ENCODE results near the gene ATXN1.

The ATXN1 gene

GRCh38 chr6:16256781-16257180 is 504.5 kb downstream of the ATXN1 start:
- TF ChIP-seq, protein P1, sequence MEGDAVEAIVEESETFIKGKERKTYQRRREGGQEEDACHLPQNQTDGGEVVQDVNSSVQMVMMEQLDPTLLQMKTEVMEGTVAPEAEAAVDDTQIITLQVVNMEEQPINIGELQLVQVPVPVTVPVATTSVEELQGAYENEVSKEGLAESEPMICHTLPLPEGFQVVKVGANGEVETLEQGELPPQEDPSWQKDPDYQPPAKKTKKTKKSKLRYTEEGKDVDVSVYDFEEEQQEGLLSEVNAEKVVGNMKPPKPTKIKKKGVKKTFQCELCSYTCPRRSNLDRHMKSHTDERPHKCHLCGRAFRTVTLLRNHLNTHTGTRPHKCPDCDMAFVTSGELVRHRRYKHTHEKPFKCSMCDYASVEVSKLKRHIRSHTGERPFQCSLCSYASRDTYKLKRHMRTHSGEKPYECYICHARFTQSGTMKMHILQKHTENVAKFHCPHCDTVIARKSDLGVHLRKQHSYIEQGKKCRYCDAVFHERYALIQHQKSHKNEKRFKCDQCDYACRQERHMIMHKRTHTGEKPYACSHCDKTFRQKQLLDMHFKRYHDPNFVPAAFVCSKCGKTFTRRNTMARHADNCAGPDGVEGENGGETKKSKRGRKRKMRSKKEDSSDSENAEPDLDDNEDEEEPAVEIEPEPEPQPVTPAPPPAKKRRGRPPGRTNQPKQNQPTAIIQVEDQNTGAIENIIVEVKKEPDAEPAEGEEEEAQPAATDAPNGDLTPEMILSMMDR (IDR thresholded peaks at IDR 0.05; ENCODE audit: extremely low read depth, missing control alignments): no peak
- DNase-seq (ENCODE audit: low spot score): no peak

DNA sequence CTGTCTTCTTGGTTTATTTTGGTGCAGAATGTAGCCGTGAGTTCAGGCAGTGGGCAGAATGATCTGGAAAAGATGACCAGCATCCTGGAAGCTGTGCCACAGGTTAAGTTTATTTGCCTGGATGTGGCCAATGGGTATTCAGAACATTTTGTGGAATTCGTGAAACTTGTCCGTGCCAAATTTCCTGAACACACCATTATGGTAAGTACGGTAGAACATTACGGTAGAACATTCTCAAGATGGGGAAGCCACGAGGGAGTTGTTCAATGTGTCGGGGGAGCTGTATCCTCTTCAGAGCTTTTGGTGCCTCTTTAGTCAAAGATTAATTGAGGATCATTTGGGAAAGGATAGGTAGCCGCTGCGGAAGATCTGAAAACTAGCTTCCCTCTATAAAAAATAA is 506.7 kb downstream of the ATXN1 start:
- no peak for DNase-seq (ENCODE audit: low spot score)
- TF ChIP-seq, protein P1 (IDR thresholded peaks at IDR 0.05; ENCODE audit: extremely low read depth, missing control alignments): no peak

GRCh38 chr6:16253399-16254144 is 507.7 kb downstream of the ATXN1 start:
- TF ChIP-seq, protein P1 (IDR thresholded peaks at IDR 0.05; ENCODE audit: extremely low read depth, missing control alignments): no peak
- no peak for DNase-seq (ENCODE audit: low spot score)

DNA sequence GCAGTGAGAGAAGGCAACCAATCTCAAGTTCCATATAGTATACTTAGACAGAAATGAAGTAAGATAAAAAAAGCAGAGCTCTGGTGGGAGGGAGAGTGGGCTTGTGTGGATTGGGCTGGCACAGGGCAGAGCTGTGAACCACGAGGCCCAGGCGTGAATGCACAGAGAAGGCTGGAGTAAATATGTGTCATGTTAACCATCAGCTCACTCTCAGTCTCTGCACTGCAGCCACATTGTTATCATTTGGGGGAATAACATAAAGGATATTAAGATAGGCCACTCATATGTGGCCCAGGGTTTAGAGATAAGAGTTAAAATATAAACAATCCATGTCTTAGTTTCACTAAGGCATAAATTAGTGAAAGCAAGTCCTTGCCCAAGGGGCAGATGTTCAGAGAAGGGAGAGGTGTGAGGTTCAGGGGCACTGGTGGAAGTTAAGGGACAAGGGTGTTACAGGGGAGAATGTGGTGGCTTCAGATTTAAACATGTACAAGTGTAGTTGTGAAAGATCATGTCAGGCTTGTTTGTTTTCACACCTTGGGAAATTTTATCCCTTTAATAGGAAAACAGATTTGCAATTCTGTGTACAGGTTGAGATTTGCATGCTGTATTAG is 508.5 kb downstream of the ATXN1 start:
- DNase-seq (ENCODE audit: low spot score): no peak
- TF ChIP-seq, protein P1 (IDR thresholded peaks at IDR 0.05; ENCODE audit: extremely low read depth, missing control alignments): no peak

- DNase-seq (ENCODE audit: low spot score): no peak
Observed at GRCh38 chr6:16251706-16252105, 509.6 kb downstream of the ATXN1 start.

GRCh38 chr6:16249971-16250370 is 511.3 kb downstream of the ATXN1 start:
- DNase-seq (ENCODE audit: low spot score): no peak
- TF ChIP-seq, protein P1 (IDR thresholded peaks at IDR 0.05; ENCODE audit: extremely low read depth, missing control alignments): no peak

More at GRCh38 chr6:16251706-16252105, 509.6 kb downstream of the ATXN1 start:
- TF ChIP-seq, protein P1 (IDR thresholded peaks at IDR 0.05; ENCODE audit: extremely low read depth, missing control alignments): no peak
